Prostate gland (tissue), 2 donors: Measurements from ENCODE around the gene ADPRHL1. TPM values are rescaled to one million over a fixed set of nuclear protein-coding genes. Genes with fewer than 3 reads are reported as not detected.
"Not testable (repeated sequence)": the region's sequence is repeated elsewhere in the genome, so short reads cannot be mapped to it uniquely, and the experiment has no call there.

Experiments used
- DNase-seq: peaks from one replicate; pipeline ENCODE4 v3.0.0-alpha.2; 2019; ENCODE audit warnings: low spot score
- H3K27ac ChIP-seq, 2 donors: fragments of 200-600 bp; sonication (generic); 2 replicates each; pipeline ENCODE4 v1.5.1; 2017 to 2019
- H3K27me3 ChIP-seq: fragments of 200-600 bp; sonication (generic); replicated peaks from 2 replicates; pipeline ENCODE4 v1.5.1; 2019; ENCODE audit not compliant: insufficient read depth
- H3K36me3 ChIP-seq, 2 donors: fragments of 200-600 bp; sonication (generic); 1 replicate in 1 of 2; 2 replicates in 1 of 2; pipeline versions ENCODE4 v1.5.1 to v1.8.1; 2017 to 2019
- H3K4me1 ChIP-seq: fragments of 200-600 bp; sonication (generic); replicated peaks from 2 replicates; pipeline ENCODE4 v1.5.1; 2019
- H3K4me3 ChIP-seq, 2 donors: fragments of 200-600 bp; sonication (generic); 2 replicates each; pipeline ENCODE4 v1.5.1; 2017 to 2019
- H3K9me3 ChIP-seq: fragments of 200-600 bp; sonication (generic); 2 replicates; pipeline ENCODE4 v1.5.1; 2017
- POLR2A ChIP-seq: fragments of 450-650 bp; IDR thresholded peaks from one replicate; pipeline ENCODE4 v1.6.1; 2016; ENCODE audit warnings: antibody characterized with exemption, mild to moderate bottlenecking
- POLR2AphosphoS5 ChIP-seq: sonication (generic); formaldehyde crosslinking; IDR thresholded peaks from one replicate; pipeline ENCODE4 v1.6.1; 2017; ENCODE audit warnings: antibody characterized with exemption
- WGBS: methylation state at CpG from one replicate; pipeline ENCODE4 v1.1.5; 2018; 5-methylcytosine and 5-hydroxymethylcytosine counted together
- intact Hi-C: fragments of 100-400 bp; cut with DNase I; formaldehyde crosslinking; loops from one replicate; pipeline ENCODE4 v1.14.2; 2022
- total RNA-seq, 2 donors: library from RNA; depleted of rRNA; stranded (reverse); fragments of >200 nt; gene quantifications; one replicate each; pipeline ENCODE4 v1.1.0, GENCODE V29; 2016
- TF ChIP-seq, protein P1 (sequence below), 4 experiments: fragments of 200-600 bp in 2 of 4; fragments of 450-650 bp in 2 of 4; sonication (generic) in 2 of 4; IDR thresholded peaks; 1 replicate in 3 of 4; 2 replicates in 1 of 4; pipeline ENCODE4 v1.5.1; 2016 to 2019; ENCODE audit warnings: antibody characterized with exemption in 4 of 4, mild to moderate bottlenecking in 2 of 4, moderate library complexity in 2 of 4

The ADPRHL1 gene
- total RNA-seq, 2 donors from 2014 or later = 3.7 to 3.9 TPM

DNA sequence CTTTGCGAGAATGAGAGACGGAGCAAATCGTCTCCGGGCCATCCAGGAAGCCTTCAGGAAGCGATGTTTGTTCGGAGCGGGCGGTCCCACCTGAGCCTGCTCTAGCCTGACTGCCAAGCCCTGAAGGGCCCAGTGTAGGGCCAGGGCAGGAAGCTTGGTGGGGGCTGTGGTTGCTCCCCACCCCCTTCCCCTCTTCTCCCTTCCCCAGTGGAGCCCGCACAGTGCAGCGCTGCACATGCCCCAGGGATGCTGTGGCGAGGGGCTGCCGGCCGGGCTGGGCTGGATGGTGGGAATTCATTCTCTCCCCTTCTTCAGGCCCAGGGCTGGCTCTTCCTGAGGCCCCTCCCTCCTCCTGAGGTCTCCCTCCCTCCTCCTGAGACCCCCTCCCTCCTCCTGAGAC is 82.2 kb downstream of the ADPRHL1 start:
- intact Hi-C loops = no loop called here
- H3K27ac ChIP-seq = no peak overlapping the region
- H3K36me3 ChIP-seq = no peaks in the 10 kb centered on the region
- DNase-seq = no peak
- no peak for TF ChIP-seq POLR2A
- TF ChIP-seq POLR2AphosphoS5 = no peak
- TF ChIP-seq, protein P1, sequence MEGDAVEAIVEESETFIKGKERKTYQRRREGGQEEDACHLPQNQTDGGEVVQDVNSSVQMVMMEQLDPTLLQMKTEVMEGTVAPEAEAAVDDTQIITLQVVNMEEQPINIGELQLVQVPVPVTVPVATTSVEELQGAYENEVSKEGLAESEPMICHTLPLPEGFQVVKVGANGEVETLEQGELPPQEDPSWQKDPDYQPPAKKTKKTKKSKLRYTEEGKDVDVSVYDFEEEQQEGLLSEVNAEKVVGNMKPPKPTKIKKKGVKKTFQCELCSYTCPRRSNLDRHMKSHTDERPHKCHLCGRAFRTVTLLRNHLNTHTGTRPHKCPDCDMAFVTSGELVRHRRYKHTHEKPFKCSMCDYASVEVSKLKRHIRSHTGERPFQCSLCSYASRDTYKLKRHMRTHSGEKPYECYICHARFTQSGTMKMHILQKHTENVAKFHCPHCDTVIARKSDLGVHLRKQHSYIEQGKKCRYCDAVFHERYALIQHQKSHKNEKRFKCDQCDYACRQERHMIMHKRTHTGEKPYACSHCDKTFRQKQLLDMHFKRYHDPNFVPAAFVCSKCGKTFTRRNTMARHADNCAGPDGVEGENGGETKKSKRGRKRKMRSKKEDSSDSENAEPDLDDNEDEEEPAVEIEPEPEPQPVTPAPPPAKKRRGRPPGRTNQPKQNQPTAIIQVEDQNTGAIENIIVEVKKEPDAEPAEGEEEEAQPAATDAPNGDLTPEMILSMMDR (IDR thresholded peaks at IDR 0.05) = no peak
- no peaks in the 10 kb centered on the region for H3K4me1 ChIP-seq
- WGBS = 69% methylated on average over 13 of the region's 13 CpGs
- no peaks in the 10 kb centered on the region for H3K27me3 ChIP-seq
- no peak overlapping the region for H3K4me3 ChIP-seq
- no peaks in the 10 kb centered on the region for H3K9me3 ChIP-seq

- WGBS = 86% methylated on average over 10 of the region's 10 CpGs
- Histone ChIP-seq H3K4me1 (no peaks in the 10 kb centered on the region), H3K4me3 (no peak overlapping the region), H3K27ac (no peak overlapping the region), H3K9me3 (no peaks in the 10 kb centered on the region), H3K27me3 (no peaks in the 10 kb centered on the region), H3K36me3 (no peaks in the 10 kb centered on the region)
- no peak for DNase-seq
- intact Hi-C loops = no loop called here
- TF ChIP-seq, protein P1 (IDR thresholded peaks at IDR 0.05) = no peak
- TF ChIP-seq POLR2A = no peak
- no peak for TF ChIP-seq POLR2AphosphoS5
These were observed 83.4 kb downstream of the ADPRHL1 start for GRCh38 chr13:113369881-113370280.

- TF ChIP-seq POLR2AphosphoS5 (no peak), POLR2A (no peak)
- TF ChIP-seq, protein P1 (IDR thresholded peaks at IDR 0.05) = no peak
- intact Hi-C loops = no loop called here
- WGBS = 81% methylated on average over 29 of the region's 29 CpGs
- Histone ChIP-seq H3K27ac (no peak overlapping the region), H3K27me3 (no peaks in the 10 kb centered on the region), H3K4me3 (no peak overlapping the region), H3K9me3 (no peaks in the 10 kb centered on the region), H3K4me1 (no peaks in the 10 kb centered on the region), H3K36me3 (no peaks in the 10 kb centered on the region)
- no peak for DNase-seq
These were observed 84.1 kb downstream of the ADPRHL1 start for GRCh38 chr13:113369189-113369588.

GRCh38 chr13:113368353-113368752 is 84.9 kb downstream of the ADPRHL1 start:
- H3K27ac ChIP-seq, DNase-seq, intact Hi-C loops, H3K36me3 ChIP-seq, H3K4me3 ChIP-seq, H3K9me3 ChIP-seq, H3K4me1 ChIP-seq, H3K27me3 ChIP-seq: not testable (repeated sequence)
- WGBS = 91% methylated on average over 6 of the region's 6 CpGs

GRCh38 chr13:113367771-113368170 is 85.5 kb downstream of the ADPRHL1 start:
- TF ChIP-seq, protein P1 (IDR thresholded peaks at IDR 0.05) = no peak
- TF ChIP-seq POLR2A (no peak), POLR2AphosphoS5 (no peak)
- Histone ChIP-seq H3K9me3 (no peaks in the 10 kb centered on the region), H3K36me3 (no peaks in the 10 kb centered on the region), H3K27ac (no peak overlapping the region), H3K27me3 (no peaks in the 10 kb centered on the region), H3K4me3 (no peak overlapping the region), H3K4me1 (no peaks in the 10 kb centered on the region)
- whole genome bisulfite sequencing = 61% methylated on average over 6 of the region's 6 CpGs
- no peak for DNase-seq
- intact Hi-C loops = no loop called here
